DMS153 (cell line): ENCODE measurements around the gene PAPPA2.

Experiments used
- DNase-seq: peaks from one replicate; lab custom pipeline; 2025; lab: John Stamatoyannopoulos, UW

PAPPA2 gene

GRCh38 chr1:176811511-176812288 lies 348.7 kb downstream of the PAPPA2 start:
- no peak for DNase-seq

- no peak for DNase-seq
Observed at GRCh38 chr1:176815621-176816020, 352.6 kb downstream of the PAPPA2 start.

- no peak for DNase-seq
Observed at GRCh38 chr1:176816232-176816631, 353.3 kb downstream of the PAPPA2 start.

- no peak for DNase-seq
Observed at GRCh38 chr1:176820391-176821031, 357.5 kb downstream of the PAPPA2 start.

DNA sequence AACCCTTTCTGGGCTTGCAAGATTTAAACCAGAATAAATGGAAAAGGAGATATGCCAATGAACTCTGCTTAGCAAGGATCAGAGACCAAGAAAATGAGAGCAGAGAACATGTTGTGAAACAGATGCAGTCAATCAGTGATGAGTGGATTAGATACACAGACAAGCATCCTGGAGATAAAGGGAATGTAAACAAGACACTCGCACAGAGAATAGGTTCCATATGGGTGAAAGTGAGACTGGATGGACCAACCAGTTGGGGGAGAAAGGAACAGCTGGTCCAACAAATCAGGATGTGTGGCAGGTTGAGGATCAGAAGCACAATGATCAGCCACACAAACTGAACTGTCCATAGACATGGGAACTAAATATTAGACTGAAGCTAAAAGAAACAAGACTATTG lies 363.3 kb downstream of the PAPPA2 start:
- peak; percentile 93 for DNase-seq

DNA sequence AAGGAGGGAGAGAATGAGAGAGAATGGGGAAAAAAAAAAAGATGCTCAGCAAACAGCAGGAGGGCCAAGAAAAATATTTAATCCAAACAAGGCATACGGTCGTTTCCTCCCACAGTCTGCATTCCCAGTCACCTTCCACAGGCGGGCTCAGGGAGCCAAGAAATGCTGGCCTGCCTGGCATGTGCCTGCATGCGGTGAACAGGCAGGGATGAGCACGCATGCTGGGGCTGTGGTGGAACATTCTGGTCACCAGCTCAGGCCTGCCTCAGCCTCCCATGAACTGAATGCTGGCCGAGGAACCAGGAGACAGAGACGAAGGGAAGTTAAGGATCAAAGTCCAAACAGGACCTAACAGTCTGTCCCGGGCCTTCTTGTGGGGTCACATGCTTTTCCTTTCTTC lies 366.3 kb downstream of the PAPPA2 start:
- no peak for DNase-seq

DNA sequence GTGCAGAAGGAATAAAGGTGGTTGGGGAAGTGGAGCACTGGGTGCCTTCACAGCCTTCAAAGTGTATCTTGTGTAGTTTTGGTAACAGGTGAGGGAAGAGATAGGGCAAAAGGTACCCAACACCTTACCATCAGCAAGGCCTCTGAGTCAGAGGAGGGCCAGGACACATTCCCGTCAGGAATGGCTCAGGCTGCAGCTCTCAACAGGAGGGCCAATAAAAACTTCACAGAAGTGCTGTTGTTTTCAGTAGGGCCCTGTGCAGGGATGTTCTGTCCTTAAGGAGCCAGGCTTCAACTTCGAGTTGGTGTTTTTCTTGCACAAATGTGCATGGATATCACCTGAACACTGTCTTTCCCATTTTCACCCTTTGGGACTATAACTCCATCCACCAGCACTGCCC lies 368.2 kb downstream of the PAPPA2 start:
- no peak for DNase-seq

DNA sequence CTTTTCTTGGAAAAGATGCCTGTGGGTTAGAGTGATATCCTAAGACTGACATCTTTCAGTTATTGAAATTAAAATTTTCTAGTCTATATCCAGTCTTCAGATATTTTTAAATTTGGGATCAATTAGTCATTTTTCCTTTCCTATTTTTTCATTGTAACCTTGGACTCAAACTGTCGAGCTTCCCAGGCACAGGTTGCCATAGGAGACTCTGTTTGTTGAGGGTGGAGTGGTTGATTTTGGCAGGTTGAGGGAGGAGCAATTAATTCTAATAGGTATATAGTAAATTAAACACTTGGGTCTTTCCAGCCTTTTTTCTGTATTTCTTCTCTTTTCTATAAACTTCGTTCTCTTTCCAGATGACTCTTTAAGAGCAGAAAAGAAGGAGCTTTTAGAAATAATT lies 374.7 kb downstream of the PAPPA2 start:
- peak; percentile 70 for DNase-seq

DNA sequence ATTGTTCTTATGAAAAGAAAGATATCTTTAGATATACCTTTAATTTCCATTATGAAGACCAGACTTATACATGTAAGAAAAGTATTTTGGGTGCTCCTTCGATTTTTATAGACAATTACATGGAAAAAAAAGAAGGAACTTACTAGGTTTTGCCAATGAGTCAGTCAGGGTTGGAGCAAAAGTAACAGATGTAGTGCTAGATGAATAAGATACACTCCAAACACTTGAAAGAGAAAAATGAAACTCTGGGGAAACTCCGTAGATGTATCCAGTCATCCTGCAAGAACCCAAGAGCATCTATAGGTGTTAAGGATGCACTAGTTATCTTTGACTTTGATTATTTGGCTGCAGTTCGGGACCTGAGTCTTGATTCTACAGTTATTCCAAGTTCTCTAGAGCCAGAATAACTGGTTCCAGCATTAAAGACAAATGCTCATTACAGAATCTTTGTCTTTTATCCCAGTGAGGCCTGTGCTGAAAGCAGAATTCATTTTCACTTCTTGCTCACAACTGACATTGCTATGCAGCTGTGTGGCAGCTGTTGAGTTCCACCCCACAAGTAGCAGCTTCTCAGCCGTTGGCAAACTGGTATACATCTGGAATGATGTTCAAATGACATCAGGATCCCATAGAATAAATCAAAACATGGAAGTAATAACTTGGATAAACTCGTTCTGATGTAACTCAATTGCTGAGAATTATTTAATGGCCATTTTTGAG lies 375.5 kb downstream of the PAPPA2 start:
- DNase-seq = no peak

DNA sequence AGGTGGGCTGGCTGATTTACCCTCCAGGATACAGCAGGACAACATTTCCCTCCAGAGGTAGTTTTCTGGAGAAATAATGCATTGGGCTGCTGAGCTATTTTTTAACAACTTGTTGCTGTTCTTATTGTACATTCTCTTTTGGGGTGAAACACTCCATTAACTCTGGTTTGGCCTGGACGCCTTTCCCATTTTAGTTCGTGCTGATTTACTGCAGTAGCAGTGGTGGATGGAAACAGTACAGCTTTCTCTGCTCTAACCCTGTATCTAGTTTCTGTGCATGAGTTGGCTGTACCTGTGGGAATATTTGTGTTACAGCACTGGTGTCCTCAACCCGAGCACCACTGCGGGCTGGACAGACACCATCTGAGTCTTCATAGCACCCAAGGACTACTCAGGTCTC lies 376.2 kb downstream of the PAPPA2 start:
- DNase-seq = no peak

- no peak for DNase-seq
Observed at GRCh38 chr1:176841238-176841637, 378.3 kb downstream of the PAPPA2 start.

- peak; percentile 56 for DNase-seq
Observed at GRCh38 chr1:176843352-176844297, 380.6 kb downstream of the PAPPA2 start.

GRCh38 chr1:176847052-176847451 lies 384.1 kb downstream of the PAPPA2 start:
- no peak for DNase-seq

- DNase-seq = no peak
Observed at GRCh38 chr1:176849281-176849680, 386.3 kb downstream of the PAPPA2 start.

- no peak for DNase-seq
Observed at GRCh38 chr1:176850871-176851270, 387.9 kb downstream of the PAPPA2 start.

GRCh38 chr1:176852124-176852523 lies 389.1 kb downstream of the PAPPA2 start:
- DNase-seq = no peak

DNA sequence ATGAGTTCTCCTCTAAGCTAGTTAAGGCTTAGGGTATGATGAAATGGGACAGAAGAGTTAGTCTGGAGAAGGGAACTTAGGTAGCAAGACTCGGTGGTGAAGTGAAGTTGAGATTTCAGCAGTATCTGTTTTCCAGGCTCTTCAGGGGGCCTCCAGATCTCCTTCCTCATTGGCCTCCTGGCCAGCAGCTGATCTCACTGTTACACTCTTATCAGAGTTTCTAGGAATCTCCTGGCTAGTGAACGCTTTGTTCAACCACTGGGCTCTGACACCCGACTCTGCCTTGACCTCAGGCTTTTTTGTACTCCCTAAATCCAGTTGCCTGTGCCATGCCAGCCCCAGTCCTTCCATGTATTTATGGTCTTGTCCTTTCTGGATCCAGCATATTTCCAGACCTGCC lies 390.5 kb downstream of the PAPPA2 start:
- DNase-seq = no peak

DNA sequence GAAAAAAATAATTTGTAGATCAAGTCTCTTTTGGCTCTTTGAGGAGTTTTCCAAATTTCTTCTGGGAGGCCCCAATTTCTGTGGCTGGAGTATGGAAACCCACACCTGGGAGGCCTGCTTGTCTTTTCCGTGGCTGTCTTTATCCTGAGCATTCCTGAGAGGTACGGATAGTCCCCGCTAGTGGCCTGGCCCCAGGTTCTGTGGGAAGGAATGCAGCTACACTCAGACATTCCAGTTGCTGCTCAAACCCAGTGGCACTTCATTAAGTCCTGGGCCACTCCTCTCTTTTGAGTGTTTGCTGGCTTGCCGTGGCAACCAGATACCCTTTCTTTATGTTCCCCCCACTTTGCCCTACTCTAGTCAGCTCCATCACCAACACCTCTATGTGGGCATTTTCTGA lies 391.1 kb downstream of the PAPPA2 start:
- no peak for DNase-seq

GRCh38 chr1:176854758-176855745 lies 392.1 kb downstream of the PAPPA2 start:
- peak; percentile 49 for DNase-seq

GRCh38 chr1:176857632-176858031 lies 394.7 kb downstream of the PAPPA2 start:
- DNase-seq = no peak
